ENCODE measurements around the gene ITPR1.

- TF ChIP-seq TAF1 (IDR thresholded peaks at IDR 0.05; ENCODE audit: borderline replicate concordance, insufficient read depth, low read length) (no peak), SIN3A (IDR thresholded peaks at IDR 0.05; ENCODE audit: borderline replicate concordance, insufficient read depth, low read length) (no peak), REST (IDR thresholded peaks at IDR 0.05; ENCODE audit: insufficient read depth in 1 of 2, low read depth in 2 of 2, low read length in 2 of 2) (no peak), POLR2AphosphoS5 (IDR thresholded peaks at IDR 0.05; ENCODE audit: low read depth, low read length) (no peak)
These were observed 11.5 kb downstream of the ITPR1 start for GRCh38 chr3:4504340-4505261.

All from PFSK-1 (cell line).